ENCODE measurements around the gene CTCFL. TPM values are rescaled to one million over a fixed set of nuclear protein-coding genes. Genes with fewer than 3 reads are reported as not detected.

The CTCFL gene
- total and polyA plus RNA-seq, 2 of the 13 experiments (the other 11 are each of a cell fraction or from before 2014, with no cell fraction given), result 0.04 TPM; not detected in 1

DNA sequence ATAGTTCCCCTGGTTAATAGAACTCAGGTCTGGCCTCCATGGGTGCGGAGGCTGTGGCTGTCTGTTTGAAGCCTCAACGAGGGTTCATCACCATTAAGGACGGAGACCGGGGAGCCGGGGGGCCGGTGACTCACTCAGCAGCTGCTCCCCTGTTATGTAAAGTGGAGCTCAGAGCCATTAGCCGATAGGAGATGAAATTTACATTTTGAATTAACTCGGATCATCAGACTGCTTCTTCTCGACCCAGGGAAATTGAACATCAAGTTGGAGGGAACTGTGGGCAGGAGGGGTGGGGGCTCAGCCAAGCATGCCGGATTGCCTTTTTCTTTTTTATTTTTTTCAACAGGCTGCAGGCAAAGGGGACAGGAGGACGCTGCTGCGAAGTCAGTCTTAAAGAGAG lies 48.3 kb upstream of the CTCFL start:
- Histone ChIP-seq H3K9me3 (ENCODE audit: low read length) (no peaks in the 10 kb centered on the region), H3K36me3 (replicated peaks in 1 of 2; ENCODE audit: control insufficient read depth in 1 of 2, insufficient read depth in 2 of 2, low read length in 2 of 2) (no peaks in the 10 kb centered on the region), H3K4me3 (replicated peaks in 1 of 3; ENCODE audit: insufficient read depth in 1 of 3, low read depth in 2 of 3, low read length in 3 of 3) (no peak overlapping the region), H3K9ac (ENCODE audit: insufficient read depth, low read depth, low read length) (no peak overlapping the region), H2AFZ (ENCODE audit: low read length) (no peak overlapping the region), H4K20me1 (ENCODE audit: insufficient read depth, low read length) (no peaks in the 10 kb centered on the region), H3K79me2 (ENCODE audit: insufficient read depth, low read length) (no peaks in the 10 kb centered on the region), H3K4me2 (ENCODE audit: low read depth, low read length) (no peak overlapping the region), H3K27ac (ENCODE audit: extremely low read length, insufficient read depth, low read length) (no peak overlapping the region), H3K27me3 (ENCODE audit: control insufficient read depth in 1 of 2, insufficient read depth in 2 of 2, low read length in 2 of 2) (peaks cover 1 to 12% of the 10 kb centered on the region in 2 experiments; a peak in 3 of 5 replicates), H3K4me1 (ENCODE audit: insufficient read depth, low read length) (peaks cover 62% of the 10 kb centered on the region)
- CTCF ChIA-PET (ENCODE audit: low intra/inter-chr PET ratio, low total read pairs), result interaction anchor here (1.9 kb wide), 1 partner anchor 47 kb away, joined by 12 read pairs; no protein-coding TSS in a partner anchor
- DNase-seq (ENCODE audit: low spot score), result no peak
- no peak for ATAC-seq
- 56% methylated on average over 12 of the region's 12 CpGs for WGBS (ENCODE audit: low lambda C conversion rate)
- in situ Hi-C loops (cut with HindIII; ENCODE audit: extremely low pct_ligation_motif_present, low pct_unique_long_range_greater_than_20kb) (no loop called here), intact Hi-C loops (cut with micrococcal nuclease; ENCODE audit: unreplicated experiment) (no loop called here)
- no peak for FAIRE-seq
- POLR2A ChIA-PET, result interaction anchor here (1.3 to 12.9 kb wide), 3 partner anchors 9 to 14 kb away, joined by 4 to 96 read pairs (median 6); partner anchors contain the start of gene PCK1
- BruUV-seq (replicated peaks), result no TSS peak
- TF ChIP-seq HNF4G (IDR thresholded peaks at IDR 0.05; ENCODE audit: borderline replicate concordance, low read depth, low read length) (no peak), HNF4G (CRISPR knock-in tag; IDR thresholded peaks at IDR 0.05; ENCODE audit: borderline replicate concordance, low read depth) (no peak), ZNF230 (CRISPR knock-in tag; IDR thresholded peaks at IDR 0.05) (0 out of 2 replicates have a peak, but pooled peaks have one; percentile 12), ZMAT3 (CRISPR knock-in tag; conservative IDR thresholded peaks at IDR 0.05) (0 out of 2 replicates have a peak, but pooled peaks have one; percentile 37), NFRKB (IDR thresholded peaks at IDR 0.05) (no peak), ZBTB38 (CRISPR knock-in tag; IDR thresholded peaks at IDR 0.05) (no peak), ZNF619 (CRISPR knock-in tag; IDR thresholded peaks at IDR 0.05) (no peak), ZNF598 (CRISPR knock-in tag; IDR thresholded peaks at IDR 0.05; ENCODE audit: borderline replicate concordance) (no peak)

GRCh38 chr20:57571782-57572416 lies 47.0 kb upstream of the CTCFL start:
- intact Hi-C loops (cut with micrococcal nuclease; ENCODE audit: unreplicated experiment) (no loop called here), in situ Hi-C loops (cut with HindIII; ENCODE audit: extremely low pct_ligation_motif_present, low pct_unique_long_range_greater_than_20kb) (no loop called here)
- Histone ChIP-seq H3K27me3 (ENCODE audit: control insufficient read depth in 1 of 2, insufficient read depth in 2 of 2, low read length in 2 of 2) (peaks cover 1 to 12% of the 10 kb centered on the region in 2 experiments; a peak in 3 of 5 replicates), H3K4me1 (ENCODE audit: insufficient read depth, low read length) (peaks cover 62% of the 10 kb centered on the region), H3K9me3 (ENCODE audit: low read length) (no peaks in the 10 kb centered on the region), H3K79me2 (ENCODE audit: insufficient read depth, low read length) (no peaks in the 10 kb centered on the region), H3K9ac (ENCODE audit: insufficient read depth, low read depth, low read length) (no peak overlapping the region), H3K36me3 (replicated peaks in 1 of 2; ENCODE audit: control insufficient read depth in 1 of 2, insufficient read depth in 2 of 2, low read length in 2 of 2) (no peaks in the 10 kb centered on the region), H4K20me1 (ENCODE audit: insufficient read depth, low read length) (no peaks in the 10 kb centered on the region), H3K4me3 (replicated peaks in 1 of 3; ENCODE audit: insufficient read depth in 1 of 3, low read depth in 2 of 3, low read length in 3 of 3) (no peak overlapping the region), H2AFZ (ENCODE audit: low read length) (no peak overlapping the region), H3K4me2 (ENCODE audit: low read depth, low read length) (no peak overlapping the region), H3K27ac (ENCODE audit: extremely low read length, insufficient read depth, low read length) (no peak overlapping the region)
- 47% methylated on average over 2 of the region's 3 CpGs for WGBS (ENCODE audit: low lambda C conversion rate)
- POLR2A ChIA-PET, result interaction anchor here (1.1 to 12.9 kb wide), 4 partner anchors 9 to 15 kb away, joined by 3 to 96 read pairs (median 5); partner anchors contain the start of gene PCK1
- FAIRE-seq (no peak), DNase-seq (ENCODE audit: low spot score) (no peak), ATAC-seq (no peak)
- no TSS peak for BruUV-seq (replicated peaks)
- CTCF ChIA-PET (ENCODE audit: low intra/inter-chr PET ratio, low total read pairs), result no interaction called here
- TF ChIP-seq, protein P1, sequence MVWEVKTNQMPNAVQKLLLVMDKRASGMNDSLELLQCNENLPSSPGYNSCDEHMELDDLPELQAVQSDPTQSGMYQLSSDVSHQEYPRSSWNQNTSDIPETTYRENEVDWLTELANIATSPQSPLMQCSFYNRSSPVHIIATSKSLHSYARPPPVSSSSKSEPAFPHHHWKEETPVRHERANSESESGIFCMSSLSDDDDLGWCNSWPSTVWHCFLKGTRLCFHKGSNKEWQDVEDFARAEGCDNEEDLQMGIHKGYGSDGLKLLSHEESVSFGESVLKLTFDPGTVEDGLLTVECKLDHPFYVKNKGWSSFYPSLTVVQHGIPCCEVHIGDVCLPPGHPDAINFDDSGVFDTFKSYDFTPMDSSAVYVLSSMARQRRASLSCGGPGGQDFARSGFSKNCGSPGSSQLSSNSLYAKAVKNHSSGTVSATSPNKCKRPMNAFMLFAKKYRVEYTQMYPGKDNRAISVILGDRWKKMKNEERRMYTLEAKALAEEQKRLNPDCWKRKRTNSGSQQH (CRISPR knock-in tag; IDR thresholded peaks at IDR 0.05; ENCODE audit: low read depth), result 0 out of 2 replicates have a peak, but pooled peaks have one; percentile 4
- 0 out of 2 replicates have a peak, but pooled peaks have one; percentile 3 for TF ChIP-seq SMC3 (IDR thresholded peaks at IDR 0.05; ENCODE audit: low read length)
- TF ChIP-seq ZNF501 (CRISPR knock-in tag; IDR thresholded peaks at IDR 0.05), result 0 out of 2 replicates have a peak, but pooled peaks have one; percentile 6
- no peak for TF ChIP-seq AHR (CRISPR knock-in tag; IDR thresholded peaks at IDR 0.05)
- TF ChIP-seq POLR2A (IDR thresholded peaks at IDR 0.05; ENCODE audit: insufficient read depth in 1 of 2, low read depth in 2 of 2, low read length in 2 of 2), result peak in 1 of 2 experiments; percentile 45; a peak in 1 of 4 replicates
- no peak for TF ChIP-seq ZNF672 (CRISPR knock-in tag; IDR thresholded peaks at IDR 0.05)
- TF ChIP-seq POLR2AphosphoS2 (IDR thresholded peaks at IDR 0.05; ENCODE audit: low read depth, low read length), result peak; percentile 83
- TF ChIP-seq CREB1 (IDR thresholded peaks at IDR 0.05), result 0 out of 2 replicates have a peak, but pooled peaks have one; percentile 10
- TF ChIP-seq CREB1 (CRISPR knock-in tag; IDR thresholded peaks at IDR 0.05), result no peak
